Esophagus muscularis mucosa (tissue), 2 donors: ENCODE measurements around the gene HCAR1.
"Not testable (repeated sequence)": the region's sequence is repeated elsewhere in the genome, so short reads cannot be mapped to it uniquely, and the experiment has no call there.

Experiments
- POLR2A ChIP-seq: fragments of 450-650 bp; IDR thresholded peaks from one replicate; pipeline ENCODE4 v1.6.1; 2017; ENCODE audit warnings: antibody characterized with exemption, moderate library complexity, mild to moderate bottlenecking, low read depth
- POLR2AphosphoS5 ChIP-seq, 2 donors: sonication (generic); formaldehyde crosslinking; IDR thresholded peaks; one replicate each; pipeline ENCODE4 v1.6.1; 2017; ENCODE audit warnings: antibody characterized with exemption in 2 of 2

- TF ChIP-seq POLR2AphosphoS5 (IDR thresholded peaks at IDR 0.05); POLR2A: not testable (repeated sequence)
Observed at GRCh38 chr12:122710341-122710740, 20.3 kb downstream of the HCAR1 start.
